Measurements from ENCODE around the gene PRSS12.

PRSS12 gene

DNA sequence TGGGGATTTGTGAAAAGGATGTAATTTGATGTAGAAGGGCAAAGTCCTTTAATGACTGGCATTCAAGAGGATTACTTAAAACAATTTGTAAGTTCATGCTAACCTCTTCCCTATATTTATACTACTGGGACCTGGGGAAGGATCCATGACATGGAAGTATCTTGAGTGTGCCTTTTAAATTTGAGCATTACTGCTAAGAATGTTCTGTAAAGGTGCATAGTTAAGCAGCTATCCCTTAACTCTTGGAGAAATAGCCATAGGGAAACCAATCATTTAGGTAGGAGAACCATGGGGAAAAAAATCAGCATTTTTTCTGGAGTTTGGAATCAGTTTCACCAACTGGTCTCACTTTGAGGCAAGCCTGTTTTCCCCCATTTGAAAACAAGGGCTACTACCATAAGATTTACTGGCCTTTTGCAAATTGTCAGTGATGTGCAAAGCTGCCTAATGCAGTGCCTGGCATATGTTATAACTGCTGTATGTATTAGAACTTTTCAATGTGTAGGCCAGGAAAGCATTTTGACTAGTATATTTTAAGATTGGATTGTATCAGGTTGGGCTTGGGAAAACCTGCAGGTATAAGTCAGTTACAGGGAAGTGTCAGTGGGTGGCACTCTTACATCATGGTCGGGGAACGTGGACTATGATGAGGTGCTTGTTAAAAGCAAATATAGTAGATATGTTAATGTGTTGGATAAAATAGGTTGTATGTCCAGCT, 72.1 kb downstream of the PRSS12 start:
- Histone ChIP-seq H3K27me3 (ENCODE audit: control insufficient read depth in 1 of 2, insufficient read depth in 2 of 2, low read length in 2 of 2) (no peaks in the 10 kb centered on the region), H3K4me3 (ENCODE audit: low read depth in 1 of 2, low read length in 2 of 2) (peak overlapping the region; percentile 93 to 97), H3K36me3 (ENCODE audit: control insufficient read depth in 1 of 2, insufficient read depth in 2 of 2, low read length in 2 of 2) (peaks cover 0 to 6% of the 10 kb centered on the region in 2 donors), H3K9me3 (ENCODE audit: control insufficient read depth in 1 of 2, low read length in 2 of 2) (no peaks in the 10 kb centered on the region), H3K4me1 (ENCODE audit: control insufficient read depth in 1 of 2, insufficient read depth in 2 of 2, low read length in 2 of 2) (peaks cover 28 to 35% of the 10 kb centered on the region in 2 donors), H3K9ac (ENCODE audit: low read depth in 1 of 2, low read length in 2 of 2) (peak overlapping the region in 1 of 2 donors; percentile 98), H3K27ac (ENCODE audit: low read depth, low read length) (no peak overlapping the region)

DNA sequence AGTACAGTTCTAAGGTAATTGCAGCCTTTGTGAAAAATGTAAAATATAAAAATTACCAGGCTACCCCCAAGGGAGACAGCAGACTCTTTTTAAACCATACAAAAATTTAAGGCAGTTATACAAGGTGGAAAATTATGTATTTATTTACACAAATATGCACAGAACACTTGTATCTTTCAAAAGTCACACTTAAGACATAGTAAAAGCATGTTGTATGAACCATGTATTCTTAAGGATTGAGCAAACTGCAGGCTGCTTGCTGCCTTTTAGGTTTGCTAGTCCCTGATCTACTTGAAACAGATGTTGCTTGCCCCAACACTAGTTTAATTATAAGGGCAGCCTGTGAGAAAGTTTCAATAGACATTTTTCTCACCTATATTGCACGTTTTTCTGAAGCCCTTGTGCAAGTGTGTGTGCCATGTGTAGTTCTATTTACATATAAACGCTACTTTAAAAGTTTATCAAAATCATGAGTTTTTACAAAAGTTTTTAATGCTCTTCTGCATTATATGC, 72.8 kb downstream of the PRSS12 start:
- peak overlapping the region; percentile 94 to 98 for H3K9ac ChIP-seq (ENCODE audit: low read depth in 1 of 2, low read length in 2 of 2)
- H3K27me3 ChIP-seq (ENCODE audit: control insufficient read depth in 1 of 2, insufficient read depth in 2 of 2, low read length in 2 of 2) = no peaks in the 10 kb centered on the region
- H3K4me1 ChIP-seq (ENCODE audit: control insufficient read depth in 1 of 2, insufficient read depth in 2 of 2, low read length in 2 of 2) = peaks cover 28 to 36% of the 10 kb centered on the region in 2 donors
- peak overlapping the region; percentile 93 to 97 for H3K4me3 ChIP-seq (ENCODE audit: low read depth in 1 of 2, low read length in 2 of 2)
- H3K27ac ChIP-seq (ENCODE audit: low read depth, low read length) = peak overlapping the region; percentile 91
- H3K36me3 ChIP-seq (ENCODE audit: control insufficient read depth in 1 of 2, insufficient read depth in 2 of 2, low read length in 2 of 2) = peaks cover 0 to 6% of the 10 kb centered on the region in 2 donors
- no peaks in the 10 kb centered on the region for H3K9me3 ChIP-seq (ENCODE audit: control insufficient read depth in 1 of 2, low read length in 2 of 2)

DNA sequence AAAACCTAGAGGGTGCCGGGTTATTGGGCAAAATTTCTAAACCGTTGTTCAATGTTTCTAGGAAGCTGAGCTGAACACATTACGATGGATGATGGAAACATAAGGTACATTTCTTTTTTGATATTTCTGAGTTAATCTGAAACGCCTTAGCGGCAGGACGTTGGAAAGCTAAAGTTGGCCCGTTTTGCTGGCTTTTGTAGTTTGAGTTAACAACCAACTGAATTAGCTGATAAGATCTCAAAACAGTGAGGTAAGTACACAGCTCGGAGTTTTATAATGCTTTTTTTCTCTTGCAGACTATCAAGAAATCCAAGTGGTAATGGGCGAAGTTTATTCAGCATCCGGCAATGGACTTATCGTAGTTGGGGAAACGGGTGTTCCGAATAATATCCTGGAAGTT, 73.5 kb downstream of the PRSS12 start:
- H3K27me3 ChIP-seq (ENCODE audit: control insufficient read depth in 1 of 2, insufficient read depth in 2 of 2, low read length in 2 of 2) = no peaks in the 10 kb centered on the region
- H3K4me3 ChIP-seq (ENCODE audit: low read depth in 1 of 2, low read length in 2 of 2) = peak overlapping the region; percentile 93 to 97
- peak overlapping the region; percentile 91 for H3K27ac ChIP-seq (ENCODE audit: low read depth, low read length)
- H3K9me3 ChIP-seq (ENCODE audit: control insufficient read depth in 1 of 2, low read length in 2 of 2) = no peaks in the 10 kb centered on the region
- peak overlapping the region; percentile 94 to 98 for H3K9ac ChIP-seq (ENCODE audit: low read depth in 1 of 2, low read length in 2 of 2)
- H3K4me1 ChIP-seq (ENCODE audit: control insufficient read depth in 1 of 2, insufficient read depth in 2 of 2, low read length in 2 of 2) = peaks cover 28 to 36% of the 10 kb centered on the region in 2 donors
- peaks cover 0 to 6% of the 10 kb centered on the region in 2 donors for H3K36me3 ChIP-seq (ENCODE audit: control insufficient read depth in 1 of 2, insufficient read depth in 2 of 2, low read length in 2 of 2)

DNA sequence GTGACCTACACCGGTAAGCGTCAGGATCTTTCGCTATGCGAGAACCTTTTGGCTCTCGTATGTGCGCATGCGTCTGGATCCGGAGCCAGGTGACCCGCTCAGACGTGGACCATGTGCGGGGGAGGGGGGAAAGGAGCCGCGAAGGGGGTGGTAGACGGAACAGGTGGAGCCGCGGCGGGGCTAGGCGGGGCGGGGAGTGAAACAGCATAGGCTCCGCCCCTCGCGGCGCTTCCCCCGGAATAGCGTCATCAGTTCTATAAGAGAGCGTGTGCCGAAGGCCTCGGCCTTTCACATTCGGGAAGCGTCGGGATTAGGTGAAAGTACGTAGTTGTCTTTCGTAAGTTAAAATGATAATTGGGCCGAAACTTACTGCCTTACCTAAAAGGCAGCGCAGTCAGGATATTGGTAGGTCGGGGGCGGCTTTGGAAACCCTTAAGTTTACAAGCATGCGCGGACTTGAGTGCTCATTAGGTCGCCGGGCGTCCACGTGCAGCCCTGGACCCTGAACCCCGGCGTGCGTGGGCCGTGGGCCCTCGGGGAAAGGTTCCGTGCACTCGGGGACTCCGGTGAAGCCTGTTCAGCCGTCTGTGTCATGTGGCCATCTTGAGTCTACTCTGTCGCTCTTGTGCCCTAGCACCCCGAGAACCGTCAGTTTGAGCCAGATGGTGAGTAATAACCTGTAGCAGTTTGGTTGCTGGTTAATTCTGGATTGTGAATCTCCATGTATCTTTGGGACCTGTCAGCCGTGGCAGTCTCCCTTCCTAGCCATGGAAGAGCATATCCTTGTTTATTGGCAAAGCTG, 74.1 kb downstream of the PRSS12 start:
- peak overlapping the region; percentile 93 to 97 for H3K4me3 ChIP-seq (ENCODE audit: low read depth in 1 of 2, low read length in 2 of 2)
- H3K4me1 ChIP-seq (ENCODE audit: control insufficient read depth in 1 of 2, insufficient read depth in 2 of 2, low read length in 2 of 2) = peaks cover 28 to 36% of the 10 kb centered on the region in 2 donors
- H3K27me3 ChIP-seq (ENCODE audit: control insufficient read depth in 1 of 2, insufficient read depth in 2 of 2, low read length in 2 of 2) = no peaks in the 10 kb centered on the region
- H3K9ac ChIP-seq (ENCODE audit: low read depth in 1 of 2, low read length in 2 of 2) = peak overlapping the region; percentile 94 to 98
- H3K36me3 ChIP-seq (ENCODE audit: control insufficient read depth in 1 of 2, insufficient read depth in 2 of 2, low read length in 2 of 2) = peaks cover 0 to 6% of the 10 kb centered on the region in 2 donors
- H3K27ac ChIP-seq (ENCODE audit: low read depth, low read length) = peak overlapping the region; percentile 91
- no peaks in the 10 kb centered on the region for H3K9me3 ChIP-seq (ENCODE audit: control insufficient read depth in 1 of 2, low read length in 2 of 2)

DNA sequence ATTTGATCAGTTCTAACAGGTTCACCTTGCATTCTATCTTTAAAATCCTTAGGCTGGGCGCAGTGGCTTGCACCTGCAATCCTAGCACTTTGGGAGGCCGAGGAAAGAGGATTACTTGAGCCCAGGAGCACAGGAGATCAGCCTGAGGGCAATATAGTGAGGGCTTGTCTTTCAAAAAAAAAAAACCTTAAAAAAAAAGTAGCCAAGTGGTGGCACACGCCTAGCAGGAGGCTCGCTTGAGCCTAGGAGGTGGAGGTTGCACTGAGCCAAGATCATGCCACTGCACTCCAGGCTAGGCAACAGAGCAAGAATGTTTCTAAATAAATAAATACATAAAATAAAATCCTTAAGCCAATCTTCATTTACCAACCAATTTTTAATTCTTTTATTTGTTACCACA, 75.6 kb downstream of the PRSS12 start:
- peak overlapping the region; percentile 63 to 98 for H3K9ac ChIP-seq (ENCODE audit: low read depth in 1 of 2, low read length in 2 of 2)
- peaks cover 28 to 36% of the 10 kb centered on the region in 2 donors for H3K4me1 ChIP-seq (ENCODE audit: control insufficient read depth in 1 of 2, insufficient read depth in 2 of 2, low read length in 2 of 2)
- H3K36me3 ChIP-seq (ENCODE audit: control insufficient read depth in 1 of 2, insufficient read depth in 2 of 2, low read length in 2 of 2) = peaks cover 0 to 6% of the 10 kb centered on the region in 2 donors
- no peaks in the 10 kb centered on the region for H3K9me3 ChIP-seq (ENCODE audit: control insufficient read depth in 1 of 2, low read length in 2 of 2)
- no peaks in the 10 kb centered on the region for H3K27me3 ChIP-seq (ENCODE audit: control insufficient read depth in 1 of 2, insufficient read depth in 2 of 2, low read length in 2 of 2)
- no peak overlapping the region for H3K27ac ChIP-seq (ENCODE audit: low read depth, low read length)
- H3K4me3 ChIP-seq (ENCODE audit: low read depth in 1 of 2, low read length in 2 of 2) = peak overlapping the region; percentile 93 to 97

DNA sequence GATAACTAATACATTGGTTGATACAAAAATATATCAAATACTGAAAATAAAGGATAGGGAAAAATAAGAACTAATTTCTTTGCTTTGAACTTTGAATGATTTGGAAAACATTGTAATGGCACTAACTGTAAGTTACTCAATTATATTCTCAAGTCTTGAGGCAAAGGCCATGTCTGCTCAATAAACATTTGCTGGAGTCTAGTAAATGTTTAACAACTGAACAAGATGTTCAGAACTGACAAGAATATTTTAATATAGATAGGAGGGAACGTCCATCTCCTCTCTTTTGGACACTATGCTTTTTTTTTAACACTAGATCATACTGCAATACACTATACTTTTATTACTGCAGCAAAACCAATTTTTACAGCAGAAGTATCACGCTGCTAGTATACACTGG, 76.2 kb downstream of the PRSS12 start:
- Histone ChIP-seq H3K4me1 (ENCODE audit: control insufficient read depth in 1 of 2, insufficient read depth in 2 of 2, low read length in 2 of 2) (peaks cover 27 to 31% of the 10 kb centered on the region in 2 donors), H3K9me3 (ENCODE audit: control insufficient read depth in 1 of 2, low read length in 2 of 2) (no peaks in the 10 kb centered on the region), H3K27ac (ENCODE audit: low read depth, low read length) (no peak overlapping the region), H3K27me3 (ENCODE audit: control insufficient read depth in 1 of 2, insufficient read depth in 2 of 2, low read length in 2 of 2) (no peaks in the 10 kb centered on the region), H3K9ac (ENCODE audit: low read depth in 1 of 2, low read length in 2 of 2) (no peak overlapping the region), H3K4me3 (ENCODE audit: low read depth in 1 of 2, low read length in 2 of 2) (peak overlapping the region in 1 of 2 donors; percentile 12), H3K36me3 (ENCODE audit: control insufficient read depth in 1 of 2, insufficient read depth in 2 of 2, low read length in 2 of 2) (no peaks in the 10 kb centered on the region)

DNA sequence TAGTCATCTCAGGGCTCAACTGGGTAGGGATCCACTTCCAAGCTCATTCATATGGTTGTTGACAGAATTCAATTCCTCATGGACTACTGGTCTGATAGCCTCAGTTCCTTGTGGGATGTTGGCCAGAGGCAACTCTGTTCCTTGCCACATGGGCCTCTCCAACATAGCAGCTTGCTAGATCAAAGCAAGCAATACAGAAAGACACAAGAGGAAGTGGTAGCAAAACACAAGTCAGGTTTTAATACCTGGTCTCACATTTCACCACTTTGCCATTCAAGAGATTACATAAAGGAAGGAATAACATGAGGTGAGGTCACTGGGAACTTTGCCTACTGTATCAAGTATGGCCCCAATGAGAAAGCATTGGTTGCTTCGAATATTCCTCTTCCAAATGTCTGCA, 79.2 kb downstream of the PRSS12 start:
- no peaks in the 10 kb centered on the region for H3K9me3 ChIP-seq (ENCODE audit: control insufficient read depth in 1 of 2, low read length in 2 of 2)
- H3K27me3 ChIP-seq (ENCODE audit: control insufficient read depth in 1 of 2, insufficient read depth in 2 of 2, low read length in 2 of 2) = no peaks in the 10 kb centered on the region
- H3K4me3 ChIP-seq (ENCODE audit: low read depth in 1 of 2, low read length in 2 of 2) = no peak overlapping the region
- H3K4me1 ChIP-seq (ENCODE audit: control insufficient read depth in 1 of 2, insufficient read depth in 2 of 2, low read length in 2 of 2) = peaks cover 6 to 14% of the 10 kb centered on the region in 2 donors
- H3K27ac ChIP-seq (ENCODE audit: low read depth, low read length) = no peak overlapping the region
- H3K36me3 ChIP-seq (ENCODE audit: control insufficient read depth in 1 of 2, insufficient read depth in 2 of 2, low read length in 2 of 2) = no peaks in the 10 kb centered on the region
- no peak overlapping the region for H3K9ac ChIP-seq (ENCODE audit: low read depth in 1 of 2, low read length in 2 of 2)

DNA sequence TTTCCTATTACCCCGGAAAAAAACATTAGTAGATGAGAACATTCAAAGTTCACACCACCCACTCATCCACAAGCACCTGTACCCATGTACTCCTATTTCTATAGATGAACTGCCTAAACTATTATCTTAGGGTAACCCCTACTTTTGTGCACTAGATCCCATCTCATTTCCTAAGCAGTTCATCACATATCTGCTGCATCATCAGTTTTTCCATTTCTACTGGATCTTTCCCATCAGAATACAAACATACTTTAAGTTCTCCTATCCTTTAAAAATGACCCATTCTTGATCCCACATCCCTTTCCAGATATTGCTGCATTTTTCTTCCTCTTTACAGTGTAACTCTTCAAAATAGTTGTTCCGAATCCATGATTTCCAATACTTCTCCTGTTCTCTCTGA, 81.0 kb downstream of the PRSS12 start:
- Histone ChIP-seq H3K36me3 (ENCODE audit: control insufficient read depth in 1 of 2, insufficient read depth in 2 of 2, low read length in 2 of 2) (no peaks in the 10 kb centered on the region), H3K9me3 (ENCODE audit: control insufficient read depth in 1 of 2, low read length in 2 of 2) (no peaks in the 10 kb centered on the region), H3K27me3 (ENCODE audit: control insufficient read depth in 1 of 2, insufficient read depth in 2 of 2, low read length in 2 of 2) (no peaks in the 10 kb centered on the region)

DNA sequence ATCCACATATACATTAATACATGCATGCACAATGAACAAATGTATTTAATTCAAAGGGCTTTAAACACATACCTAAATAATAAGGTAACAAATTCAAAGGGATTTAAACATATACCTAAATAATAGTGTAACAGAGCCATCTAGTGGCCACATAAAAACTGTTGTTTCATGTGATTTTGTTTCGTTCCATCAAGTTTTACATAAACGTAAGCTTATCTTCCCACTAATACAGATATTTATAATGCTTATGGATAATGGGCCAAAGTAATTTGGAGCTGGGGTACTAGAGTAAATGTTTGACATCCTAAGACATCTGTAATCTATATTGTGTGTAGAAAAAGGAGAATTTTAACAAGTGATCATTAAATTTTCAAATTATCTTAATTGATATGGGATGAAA, 82.3 kb downstream of the PRSS12 start:
- Histone ChIP-seq H3K9ac (ENCODE audit: low read depth in 1 of 2, low read length in 2 of 2) (no peak overlapping the region), H3K4me3 (ENCODE audit: low read depth in 1 of 2, low read length in 2 of 2) (no peak overlapping the region), H3K36me3 (ENCODE audit: control insufficient read depth in 1 of 2, insufficient read depth in 2 of 2, low read length in 2 of 2) (no peaks in the 10 kb centered on the region), H3K27me3 (ENCODE audit: control insufficient read depth in 1 of 2, insufficient read depth in 2 of 2, low read length in 2 of 2) (no peaks in the 10 kb centered on the region), H3K4me1 (ENCODE audit: control insufficient read depth in 1 of 2, insufficient read depth in 2 of 2, low read length in 2 of 2) (no peaks in the 10 kb centered on the region), H3K9me3 (ENCODE audit: control insufficient read depth in 1 of 2, low read length in 2 of 2) (no peaks in the 10 kb centered on the region), H3K27ac (ENCODE audit: low read depth, low read length) (no peak overlapping the region)

More for the DNA sequence above, 81.0 kb downstream of the PRSS12 start:
- H3K27ac ChIP-seq (ENCODE audit: low read depth, low read length) = no peak overlapping the region
- H3K4me3 ChIP-seq (ENCODE audit: low read depth in 1 of 2, low read length in 2 of 2) = no peak overlapping the region
- peaks cover 3 to 10% of the 10 kb centered on the region in 2 donors for H3K4me1 ChIP-seq (ENCODE audit: control insufficient read depth in 1 of 2, insufficient read depth in 2 of 2, low read length in 2 of 2)
- H3K9ac ChIP-seq (ENCODE audit: low read depth in 1 of 2, low read length in 2 of 2) = no peak overlapping the region

DNA sequence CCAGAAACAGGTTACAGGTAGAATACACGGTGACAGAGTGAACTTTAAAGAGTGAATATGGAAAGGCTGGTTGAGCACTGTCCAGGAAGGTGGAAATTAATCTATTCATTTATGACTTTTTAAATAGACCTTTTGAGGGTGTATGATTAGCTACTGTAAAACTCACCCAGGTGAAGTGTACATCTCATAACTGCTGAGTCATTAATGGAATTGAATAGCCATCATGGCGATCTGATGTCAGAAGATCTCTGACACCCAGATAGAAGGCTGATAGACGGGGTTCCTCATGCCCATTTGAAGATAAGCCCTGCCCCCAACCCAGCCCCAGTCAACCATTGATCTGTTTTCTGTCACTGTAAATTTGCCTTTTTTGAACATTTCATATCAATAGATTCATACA, 84.0 kb downstream of the PRSS12 start:
- Histone ChIP-seq H3K9me3 (ENCODE audit: control insufficient read depth in 1 of 2, low read length in 2 of 2) (no peaks in the 10 kb centered on the region), H3K9ac (ENCODE audit: low read depth in 1 of 2, low read length in 2 of 2) (no peak overlapping the region), H3K4me1 (ENCODE audit: control insufficient read depth in 1 of 2, insufficient read depth in 2 of 2, low read length in 2 of 2) (no peaks in the 10 kb centered on the region), H3K36me3 (ENCODE audit: control insufficient read depth in 1 of 2, insufficient read depth in 2 of 2, low read length in 2 of 2) (no peaks in the 10 kb centered on the region), H3K4me3 (ENCODE audit: low read depth in 1 of 2, low read length in 2 of 2) (no peak overlapping the region), H3K27ac (ENCODE audit: low read depth, low read length) (no peak overlapping the region), H3K27me3 (ENCODE audit: control insufficient read depth in 1 of 2, insufficient read depth in 2 of 2, low read length in 2 of 2) (no peaks in the 10 kb centered on the region)

All from duodenal mucosa (tissue), 2 donors.